Measurements from ENCODE around the gene ZNF106.

ZNF106 gene

GRCh38 chr15:42490291-42490670 is 660 bp downstream of the ZNF106 start:
- POLR2A ChIA-PET (ENCODE audit: low non-redundant PET), result no interaction called here
- peak overlapping the region; percentile 88 for H3K27ac ChIP-seq
- CTCF ChIA-PET, result interaction anchor here (0.6 kb wide), 2 partner anchors 10 to 273 kb away, joined by 3 to 4 read pairs; no protein-coding TSS in a partner anchor
- peak; percentile 26 for DNase-seq (ENCODE audit: low spot score)
- TF ChIP-seq CTCF (conservative IDR thresholded peaks at IDR 0.05; ENCODE audit: low read depth), result no peak

DNA sequence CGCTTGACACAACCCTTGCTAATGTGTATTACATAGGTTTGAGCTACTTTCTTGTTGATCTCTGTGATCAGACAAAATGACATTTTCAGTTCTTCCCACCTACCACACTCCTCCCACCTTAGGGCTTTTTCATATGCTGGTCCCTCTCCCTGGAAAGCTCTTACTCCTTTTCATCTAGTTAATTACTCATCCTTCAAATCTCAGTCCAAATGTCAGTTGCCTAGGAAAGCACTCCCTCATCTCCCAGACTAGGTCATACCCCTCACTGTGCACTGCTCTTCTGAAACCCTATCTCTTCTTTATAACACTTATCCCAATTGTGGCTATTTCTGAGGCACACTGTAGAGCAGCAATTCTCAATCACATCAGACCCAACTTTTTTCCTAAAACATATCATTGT is 7.3 kb downstream of the ZNF106 start:
- no peak for DNase-seq (ENCODE audit: low spot score)
- ChIA-PET POLR2A (ENCODE audit: low non-redundant PET) (no interaction called here), CTCF (no interaction called here)
- TF ChIP-seq CTCF (conservative IDR thresholded peaks at IDR 0.05; ENCODE audit: low read depth), result no peak
- no peak overlapping the region for H3K27ac ChIP-seq

DNA sequence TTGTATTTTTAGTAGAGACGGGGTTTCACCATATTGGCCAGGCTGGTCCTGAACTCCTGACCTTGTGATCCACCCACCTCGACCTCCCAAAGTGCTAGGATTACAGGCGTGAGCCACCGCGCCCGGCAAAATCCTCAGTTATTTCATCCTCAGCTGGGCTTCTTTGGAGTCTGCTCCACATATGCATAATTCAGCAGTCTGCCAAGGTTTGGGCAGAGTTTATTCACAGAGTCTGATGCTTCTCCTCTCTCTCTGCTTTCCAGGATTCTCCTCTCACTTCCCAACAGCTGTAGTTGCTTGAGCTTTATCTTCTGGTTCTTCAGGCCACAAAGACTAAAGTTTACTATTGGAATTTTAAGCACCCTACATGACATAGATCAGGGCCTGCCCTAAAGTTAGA is 8.2 kb downstream of the ZNF106 start:
- ChIA-PET CTCF (no interaction called here), POLR2A (ENCODE audit: low non-redundant PET) (no interaction called here)
- H3K27ac ChIP-seq, result no peak overlapping the region

GRCh38 chr15:42474827-42475226 is 16.1 kb downstream of the ZNF106 start:
- no peak overlapping the region for H3K27ac ChIP-seq
- ChIA-PET POLR2A (ENCODE audit: low non-redundant PET) (no interaction called here), CTCF (no interaction called here)
- DNase-seq (ENCODE audit: low spot score), result no peak
- TF ChIP-seq CTCF (conservative IDR thresholded peaks at IDR 0.05; ENCODE audit: low read depth), result no peak

More for the DNA sequence above, 8.2 kb downstream of the ZNF106 start:
- no peak for DNase-seq (ENCODE audit: low spot score)
- no peak for TF ChIP-seq CTCF (conservative IDR thresholded peaks at IDR 0.05; ENCODE audit: low read depth)

GRCh38 chr15:42471002-42471401 is 19.9 kb downstream of the ZNF106 start:
- H3K27ac ChIP-seq, result no peak overlapping the region
- POLR2A ChIA-PET (ENCODE audit: low non-redundant PET), result no interaction called here
- CTCF ChIA-PET, result interaction anchor here (0.6 to 1.1 kb wide), 4 partner anchors 18 to 43 kb away, joined by 3 to 6 read pairs (median 4); no protein-coding TSS in a partner anchor
- no peak for DNase-seq (ENCODE audit: low spot score)
- no peak for TF ChIP-seq CTCF (conservative IDR thresholded peaks at IDR 0.05; ENCODE audit: low read depth)

- POLR2A ChIA-PET (ENCODE audit: low non-redundant PET), result no interaction called here
- no peak overlapping the region for H3K27ac ChIP-seq
- DNase-seq (ENCODE audit: low spot score), result no peak
- CTCF ChIA-PET, result no interaction called here
- no peak for TF ChIP-seq CTCF (conservative IDR thresholded peaks at IDR 0.05; ENCODE audit: low read depth)
Measured at GRCh38 chr15:42465520-42466259, 25.3 kb downstream of the ZNF106 start.

Data from RWPE1 (cell line).